GM21367 (cell line): ENCODE results near the gene TLNRD1.

Experiments
- ATAC-seq: cut with Tn5 transposase; IDR thresholded peaks from one replicate; pipeline ENCODE4 v1.9.1; 2021; ENCODE audit not compliant: unreplicated experiment

Gene TLNRD1

GRCh38 chr15:81001152-81002008 is 657 bp downstream of the TLNRD1 start:
- ATAC-seq: peak; percentile 27

DNA sequence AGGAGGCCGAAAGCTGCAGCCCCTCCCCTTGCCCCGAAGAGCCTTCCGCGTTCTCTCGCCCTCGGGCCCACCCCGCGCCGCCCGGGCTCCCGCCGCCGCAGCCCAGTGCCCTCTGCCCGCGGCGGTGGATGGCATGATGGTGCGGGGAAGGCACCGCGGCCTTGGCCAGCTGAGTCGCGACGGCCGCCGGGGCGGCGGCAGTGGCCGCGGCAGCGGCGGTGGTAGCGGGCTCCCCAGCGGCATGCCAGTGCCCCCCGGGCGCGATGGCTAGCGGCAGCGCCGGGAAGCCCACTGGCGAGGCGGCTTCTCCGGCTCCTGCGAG is 1.2 kb downstream of the TLNRD1 start:
- no peak for ATAC-seq

DNA sequence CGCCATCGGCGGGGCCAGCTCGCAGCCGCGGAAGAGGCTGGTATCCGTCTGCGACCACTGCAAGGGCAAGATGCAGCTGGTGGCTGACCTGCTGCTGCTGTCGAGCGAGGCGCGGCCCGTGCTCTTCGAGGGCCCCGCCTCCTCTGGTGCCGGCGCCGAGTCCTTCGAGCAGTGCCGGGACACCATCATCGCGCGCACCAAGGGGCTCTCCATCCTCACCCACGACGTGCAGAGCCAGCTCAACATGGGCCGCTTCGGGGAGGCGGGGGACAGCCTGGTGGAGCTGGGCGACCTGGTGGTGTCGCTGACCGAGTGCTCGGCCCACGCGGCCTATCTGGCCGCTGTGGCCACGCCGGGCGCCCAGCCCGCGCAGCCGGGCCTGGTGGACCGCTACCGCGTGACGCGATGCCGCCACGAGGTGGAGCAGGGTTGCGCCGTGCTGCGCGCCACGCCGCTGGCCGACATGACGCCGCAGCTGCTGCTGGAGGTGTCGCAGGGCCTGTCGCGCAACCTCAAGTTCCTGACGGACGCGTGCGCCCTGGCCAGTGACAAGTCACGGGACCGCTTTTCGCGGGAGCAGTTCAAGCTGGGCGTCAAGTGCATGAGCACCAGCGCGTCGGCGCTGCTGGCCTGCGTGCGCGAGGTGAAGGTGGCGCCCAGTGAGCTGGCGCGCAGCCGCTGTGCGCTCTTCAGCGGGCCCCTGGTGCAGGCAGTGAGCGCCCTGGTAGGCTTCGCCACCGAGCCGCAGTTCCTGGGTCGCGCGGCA is 1.8 kb downstream of the TLNRD1 start:
- ATAC-seq: no peak

- ATAC-seq: no peak
Observed at GRCh38 chr15:81003097-81003350, 2.3 kb downstream of the TLNRD1 start.

- no peak for ATAC-seq
Observed at GRCh38 chr15:81006124-81006523, 5.4 kb downstream of the TLNRD1 start.

- ATAC-seq: no peak
Observed at GRCh38 chr15:81007428-81008064, 6.8 kb downstream of the TLNRD1 start.

GRCh38 chr15:81008312-81008711 is 7.6 kb downstream of the TLNRD1 start:
- ATAC-seq: no peak

GRCh38 chr15:81010086-81010485 is 9.4 kb downstream of the TLNRD1 start:
- ATAC-seq: no peak

DNA sequence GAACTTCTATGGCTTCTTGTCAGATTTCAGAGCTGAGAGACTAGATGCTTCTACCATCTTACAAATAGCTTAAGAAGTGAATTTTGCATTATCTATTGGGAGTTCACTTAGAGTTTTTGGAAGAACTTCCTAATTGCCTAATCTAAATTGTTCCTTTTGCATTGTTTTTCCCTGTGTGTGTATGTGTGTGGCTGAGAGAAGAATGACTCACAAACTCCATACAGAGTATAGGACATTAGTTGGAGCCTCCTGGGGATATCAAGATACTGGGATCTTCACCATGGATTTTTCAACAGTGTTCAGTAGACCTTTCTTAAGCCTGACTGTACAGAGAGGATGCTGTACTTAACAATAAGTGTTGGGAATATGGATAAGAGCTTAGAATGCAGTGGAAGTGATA is 10.9 kb downstream of the TLNRD1 start:
- ATAC-seq: no peak

- ATAC-seq: no peak
Observed at GRCh38 chr15:81012588-81012987, 11.9 kb downstream of the TLNRD1 start.

DNA sequence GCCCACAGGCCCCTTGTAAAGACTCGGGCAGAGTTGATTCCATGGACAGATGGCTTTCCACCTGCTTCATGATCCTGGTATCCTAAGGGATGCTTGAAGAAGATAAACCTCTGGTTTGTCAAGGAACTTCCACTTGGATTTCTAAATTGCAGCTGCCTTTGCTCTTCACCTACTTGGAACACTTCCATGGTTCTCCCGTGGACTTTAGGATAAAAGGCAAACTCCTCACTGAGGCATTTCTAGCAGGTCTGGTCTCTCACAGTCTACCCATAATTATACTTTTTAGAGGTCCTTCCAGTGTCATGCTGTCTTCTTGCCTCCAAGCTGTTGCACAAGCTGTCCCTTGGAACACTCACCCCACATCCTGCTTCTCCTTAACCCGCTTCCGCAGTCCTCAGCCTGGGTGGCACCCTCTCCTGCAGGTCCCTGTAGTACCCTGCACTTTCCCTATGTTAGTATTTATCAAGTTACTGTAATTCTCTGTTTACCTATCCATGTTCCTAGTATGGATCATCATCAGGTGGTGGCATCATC is 12.7 kb downstream of the TLNRD1 start:
- ATAC-seq: no peak

GRCh38 chr15:81014446-81015093 is 13.8 kb downstream of the TLNRD1 start:
- ATAC-seq: no peak

DNA sequence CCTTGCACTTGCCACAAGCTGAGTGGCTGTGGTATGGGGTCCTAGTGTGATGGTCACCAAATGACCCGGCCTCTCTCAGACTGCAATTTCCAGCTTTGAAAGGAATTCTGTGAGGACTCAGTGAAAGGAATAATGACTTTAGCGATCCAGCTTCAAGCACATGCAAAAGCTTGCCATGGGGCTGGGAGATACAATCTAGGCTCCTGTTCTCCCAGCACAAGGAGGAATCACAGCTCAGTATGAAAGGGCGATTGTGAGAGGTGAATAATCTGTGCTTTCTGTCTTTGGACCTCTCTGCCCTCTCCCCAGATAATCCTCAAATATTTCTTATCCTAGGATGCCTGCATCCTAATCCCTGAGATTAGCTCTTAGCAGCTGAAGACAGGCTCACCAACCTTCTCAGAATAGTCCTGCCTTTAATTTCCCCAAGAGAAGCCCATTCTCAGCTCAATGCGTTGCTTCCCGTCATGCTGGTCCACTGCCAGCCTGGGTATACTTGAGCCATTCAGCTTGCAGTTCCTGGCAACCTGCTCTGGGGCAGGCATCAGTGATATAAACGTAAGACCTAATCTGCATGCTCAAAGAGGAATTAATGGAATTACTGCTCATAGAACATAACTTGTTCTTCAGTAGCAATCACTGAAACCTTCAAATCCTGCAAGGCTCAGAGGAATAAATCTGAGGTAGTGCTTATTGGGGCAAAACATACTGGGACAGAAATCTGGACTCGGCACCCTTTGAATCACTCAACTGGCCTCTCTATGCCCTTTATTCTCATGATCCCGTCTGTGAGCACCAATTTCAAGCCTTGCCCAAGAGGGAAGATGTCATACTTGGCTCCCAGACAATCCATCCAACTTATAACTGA is 15.1 kb downstream of the TLNRD1 start:
- ATAC-seq: no peak

- ATAC-seq: no peak
Observed at GRCh38 chr15:81016489-81017068, 15.9 kb downstream of the TLNRD1 start.

- ATAC-seq: no peak
Observed at GRCh38 chr15:81018197-81018596, 17.5 kb downstream of the TLNRD1 start.

- no peak for ATAC-seq
Observed at GRCh38 chr15:81021321-81021720, 20.6 kb downstream of the TLNRD1 start.

- ATAC-seq: peak; percentile 85
Observed at GRCh38 chr15:81023483-81024264, 23.0 kb downstream of the TLNRD1 start.

GRCh38 chr15:81024265-81024872 is 23.6 kb downstream of the TLNRD1 start:
- ATAC-seq: no peak

- no peak for ATAC-seq
Observed at GRCh38 chr15:81024936-81025335, 24.2 kb downstream of the TLNRD1 start.
